ENCODE results near the gene DNM2. TPM values are rescaled to one million over a fixed set of nuclear protein-coding genes. Genes with fewer than 3 reads are reported as not detected.

The DNM2 gene
- total and polyA plus RNA-seq, 2 of the 13 experiments (the other 11 are each of a cell fraction or from before 2014, with no cell fraction given): 41.7 to 59.8 TPM

DNA sequence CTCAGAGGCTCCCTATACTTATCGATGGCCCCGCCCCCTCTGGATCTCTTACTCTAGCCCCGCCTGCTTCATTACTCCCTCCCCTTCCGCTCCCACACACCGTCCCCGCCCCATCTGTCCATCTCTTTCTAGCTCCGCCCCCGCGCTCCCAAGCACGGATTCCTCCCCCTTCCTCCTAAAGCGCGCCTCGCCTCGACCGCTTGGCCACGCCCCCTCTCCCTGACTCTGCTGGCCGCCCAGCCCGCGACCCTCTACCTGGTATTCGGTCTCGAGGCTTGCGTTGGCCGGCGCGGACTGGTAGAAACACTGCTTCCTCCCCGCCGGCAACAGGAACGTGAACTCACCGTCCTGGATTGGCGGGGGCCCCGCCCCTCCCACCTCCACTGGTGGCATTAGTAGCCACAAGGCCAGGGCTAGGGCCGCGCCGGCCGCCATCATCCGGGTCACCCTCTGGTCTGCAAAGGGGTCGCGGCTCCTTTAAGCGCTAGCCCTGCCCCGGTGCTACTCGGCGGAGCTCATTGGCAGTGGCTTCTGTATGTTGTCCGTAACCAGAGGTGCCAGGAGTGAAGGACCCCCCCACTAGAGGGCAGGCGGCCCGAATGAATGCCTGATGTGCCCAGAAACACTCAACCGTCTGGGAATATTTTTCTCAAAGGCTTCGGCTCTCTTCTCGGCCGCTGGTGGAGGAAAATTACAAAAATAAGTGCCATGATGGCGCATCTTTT, 118.0 kb downstream of the DNM2 start, which contains the start of gene TMED1 (continued):
- TF ChIP-seq ZNF816 (CRISPR knock-in tag; IDR thresholded peaks at IDR 0.05; ENCODE audit: borderline replicate concordance): no peak
- TF ChIP-seq TGIF2 (CRISPR knock-in tag; IDR thresholded peaks at IDR 0.05): no peak; the same call in 1 of the 2 replicates
- TF ChIP-seq, protein P1, sequence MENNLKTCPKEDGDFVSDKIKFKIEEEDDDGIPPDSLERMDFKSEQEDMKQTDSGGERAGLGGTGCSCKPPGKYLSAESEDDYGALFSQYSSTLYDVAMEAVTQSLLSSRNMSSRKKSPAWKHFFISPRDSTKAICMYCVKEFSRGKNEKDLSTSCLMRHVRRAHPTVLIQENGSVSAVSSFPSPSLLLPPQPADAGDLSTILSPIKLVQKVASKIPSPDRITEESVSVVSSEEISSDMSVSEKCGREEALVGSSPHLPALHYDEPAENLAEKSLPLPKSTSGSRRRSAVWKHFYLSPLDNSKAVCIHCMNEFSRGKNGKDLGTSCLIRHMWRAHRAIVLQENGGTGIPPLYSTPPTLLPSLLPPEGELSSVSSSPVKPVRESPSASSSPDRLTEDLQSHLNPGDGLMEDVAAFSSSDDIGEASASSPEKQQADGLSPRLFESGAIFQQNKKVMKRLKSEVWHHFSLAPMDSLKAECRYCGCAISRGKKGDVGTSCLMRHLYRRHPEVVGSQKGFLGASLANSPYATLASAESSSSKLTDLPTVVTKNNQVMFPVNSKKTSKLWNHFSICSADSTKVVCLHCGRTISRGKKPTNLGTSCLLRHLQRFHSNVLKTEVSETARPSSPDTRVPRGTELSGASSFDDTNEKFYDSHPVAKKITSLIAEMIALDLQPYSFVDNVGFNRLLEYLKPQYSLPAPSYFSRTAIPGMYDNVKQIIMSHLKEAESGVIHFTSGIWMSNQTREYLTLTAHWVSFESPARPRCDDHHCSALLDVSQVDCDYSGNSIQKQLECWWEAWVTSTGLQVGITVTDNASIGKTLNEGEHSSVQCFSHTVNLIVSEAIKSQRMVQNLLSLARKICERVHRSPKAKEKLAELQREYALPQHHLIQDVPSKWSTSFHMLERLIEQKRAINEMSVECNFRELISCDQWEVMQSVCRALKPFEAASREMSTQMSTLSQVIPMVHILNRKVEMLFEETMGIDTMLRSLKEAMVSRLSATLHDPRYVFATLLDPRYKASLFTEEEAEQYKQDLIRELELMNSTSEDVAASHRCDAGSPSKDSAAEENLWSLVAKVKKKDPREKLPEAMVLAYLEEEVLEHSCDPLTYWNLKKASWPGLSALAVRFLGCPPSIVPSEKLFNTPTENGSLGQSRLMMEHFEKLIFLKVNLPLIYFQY (CRISPR knock-in tag; IDR thresholded peaks at IDR 0.05; ENCODE audit: borderline replicate concordance): no peak; the same call in 1 of the 2 replicates
- peak; percentile 81 for TF ChIP-seq HDAC1 (CRISPR knock-in tag; IDR thresholded peaks at IDR 0.05)
- 0 out of 2 replicates have a peak, but pooled peaks have one; percentile 17 for TF ChIP-seq RFXAP (CRISPR knock-in tag; IDR thresholded peaks at IDR 0.05; ENCODE audit: borderline replicate concordance)
- peak; percentile 15; the same call in 1 of the 2 replicates for TF ChIP-seq MTA1 (CRISPR knock-in tag; IDR thresholded peaks at IDR 0.05; ENCODE audit: borderline replicate concordance)
- TF ChIP-seq ZNF230 (CRISPR knock-in tag; IDR thresholded peaks at IDR 0.05): peak; percentile 93; the same call in 1 of the 2 replicates
- TF ChIP-seq, protein P2, sequence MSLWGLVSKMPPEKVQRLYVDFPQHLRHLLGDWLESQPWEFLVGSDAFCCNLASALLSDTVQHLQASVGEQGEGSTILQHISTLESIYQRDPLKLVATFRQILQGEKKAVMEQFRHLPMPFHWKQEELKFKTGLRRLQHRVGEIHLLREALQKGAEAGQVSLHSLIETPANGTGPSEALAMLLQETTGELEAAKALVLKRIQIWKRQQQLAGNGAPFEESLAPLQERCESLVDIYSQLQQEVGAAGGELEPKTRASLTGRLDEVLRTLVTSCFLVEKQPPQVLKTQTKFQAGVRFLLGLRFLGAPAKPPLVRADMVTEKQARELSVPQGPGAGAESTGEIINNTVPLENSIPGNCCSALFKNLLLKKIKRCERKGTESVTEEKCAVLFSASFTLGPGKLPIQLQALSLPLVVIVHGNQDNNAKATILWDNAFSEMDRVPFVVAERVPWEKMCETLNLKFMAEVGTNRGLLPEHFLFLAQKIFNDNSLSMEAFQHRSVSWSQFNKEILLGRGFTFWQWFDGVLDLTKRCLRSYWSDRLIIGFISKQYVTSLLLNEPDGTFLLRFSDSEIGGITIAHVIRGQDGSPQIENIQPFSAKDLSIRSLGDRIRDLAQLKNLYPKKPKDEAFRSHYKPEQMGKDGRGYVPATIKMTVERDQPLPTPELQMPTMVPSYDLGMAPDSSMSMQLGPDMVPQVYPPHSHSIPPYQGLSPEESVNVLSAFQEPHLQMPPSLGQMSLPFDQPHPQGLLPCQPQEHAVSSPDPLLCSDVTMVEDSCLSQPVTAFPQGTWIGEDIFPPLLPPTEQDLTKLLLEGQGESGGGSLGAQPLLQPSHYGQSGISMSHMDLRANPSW (CRISPR knock-in tag; IDR thresholded peaks at IDR 0.05; ENCODE audit: borderline replicate concordance): no peak; the same call in 1 of the 2 replicates
- TF ChIP-seq, protein P3, sequence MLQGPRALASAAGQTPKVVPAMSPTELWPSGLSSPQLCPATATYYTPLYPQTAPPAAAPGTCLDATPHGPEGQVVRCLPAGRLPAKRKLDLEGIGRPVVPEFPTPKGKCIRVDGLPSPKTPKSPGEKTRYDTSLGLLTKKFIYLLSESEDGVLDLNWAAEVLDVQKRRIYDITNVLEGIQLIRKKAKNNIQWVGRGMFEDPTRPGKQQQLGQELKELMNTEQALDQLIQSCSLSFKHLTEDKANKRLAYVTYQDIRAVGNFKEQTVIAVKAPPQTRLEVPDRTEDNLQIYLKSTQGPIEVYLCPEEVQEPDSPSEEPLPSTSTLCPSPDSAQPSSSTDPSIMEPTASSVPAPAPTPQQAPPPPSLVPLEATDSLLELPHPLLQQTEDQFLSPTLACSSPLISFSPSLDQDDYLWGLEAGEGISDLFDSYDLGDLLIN (CRISPR knock-in tag; IDR thresholded peaks at IDR 0.05; ENCODE audit: borderline replicate concordance): no peak
- peak; percentile 32; the same call in 1 of the 2 replicates for TF ChIP-seq ETV5 (CRISPR knock-in tag; IDR thresholded peaks at IDR 0.05; ENCODE audit: borderline replicate concordance)
- no peak for TF ChIP-seq RAD51 (IDR thresholded peaks at IDR 0.05; ENCODE audit: borderline replicate concordance)
- no peak for TF ChIP-seq PAWR (CRISPR knock-in tag; IDR thresholded peaks at IDR 0.05; ENCODE audit: borderline replicate concordance)
- TF ChIP-seq, protein P4, sequence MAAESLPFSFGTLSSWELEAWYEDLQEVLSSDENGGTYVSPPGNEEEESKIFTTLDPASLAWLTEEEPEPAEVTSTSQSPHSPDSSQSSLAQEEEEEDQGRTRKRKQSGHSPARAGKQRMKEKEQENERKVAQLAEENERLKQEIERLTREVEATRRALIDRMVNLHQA (CRISPR knock-in tag; IDR thresholded peaks at IDR 0.05): no peak
- peak; percentile 18; the same call in 1 of the 2 replicates for TF ChIP-seq ZNF788 (CRISPR knock-in tag; IDR thresholded peaks at IDR 0.05; ENCODE audit: borderline replicate concordance)
- peak; percentile 17; the same call in 1 of the 2 replicates for TF ChIP-seq FOXK2 (IDR thresholded peaks at IDR 0.05)

All from HepG2 (cell line).